GM19025 (cell line): ENCODE results near the gene EFCAB8.

Experiments used
- ATAC-seq: cut with Tn5 transposase; IDR thresholded peaks from one replicate; pipeline ENCODE4 v1.9.1; 2021; ENCODE audit warnings: mild to moderate bottlenecking, low read depth, moderate library complexity; ENCODE audit not compliant: unreplicated experiment

Gene EFCAB8

DNA sequence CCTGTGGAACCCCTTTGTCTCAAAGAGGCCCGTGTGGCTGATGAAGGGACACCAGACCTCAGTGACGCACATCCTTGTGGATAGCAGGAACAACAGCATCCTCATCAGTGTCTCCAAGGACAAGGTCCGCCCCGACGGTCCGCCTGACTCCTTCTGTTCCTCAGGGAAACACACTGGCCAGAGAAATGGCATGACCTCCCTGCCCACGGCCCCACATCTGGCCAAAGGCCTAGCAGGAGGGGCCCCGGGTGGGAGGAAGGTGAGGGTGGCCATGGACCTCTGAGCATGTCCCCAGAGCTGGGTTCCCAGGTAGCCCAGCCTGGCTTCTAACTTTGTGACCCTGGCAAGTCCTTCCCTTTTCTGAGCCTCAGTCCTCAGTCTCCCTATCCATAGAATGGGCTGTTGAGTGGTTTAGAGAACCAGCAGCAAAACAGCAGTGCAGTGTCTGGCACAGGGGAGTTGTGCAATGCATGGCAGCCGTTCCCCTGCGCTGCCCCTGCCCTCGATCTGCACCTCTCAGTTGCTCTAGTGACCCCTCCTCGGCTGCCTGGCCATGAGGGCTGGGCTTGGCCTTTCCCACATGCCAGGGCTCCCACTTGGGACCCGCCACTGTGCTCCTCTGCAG is 48.3 kb downstream of the EFCAB8 start:
- ATAC-seq, result no peak

GRCh38 chr20:32907886-32908285 is 49.2 kb downstream of the EFCAB8 start:
- no peak for ATAC-seq

GRCh38 chr20:32908334-32909292 is 49.9 kb downstream of the EFCAB8 start:
- ATAC-seq, result no peak

DNA sequence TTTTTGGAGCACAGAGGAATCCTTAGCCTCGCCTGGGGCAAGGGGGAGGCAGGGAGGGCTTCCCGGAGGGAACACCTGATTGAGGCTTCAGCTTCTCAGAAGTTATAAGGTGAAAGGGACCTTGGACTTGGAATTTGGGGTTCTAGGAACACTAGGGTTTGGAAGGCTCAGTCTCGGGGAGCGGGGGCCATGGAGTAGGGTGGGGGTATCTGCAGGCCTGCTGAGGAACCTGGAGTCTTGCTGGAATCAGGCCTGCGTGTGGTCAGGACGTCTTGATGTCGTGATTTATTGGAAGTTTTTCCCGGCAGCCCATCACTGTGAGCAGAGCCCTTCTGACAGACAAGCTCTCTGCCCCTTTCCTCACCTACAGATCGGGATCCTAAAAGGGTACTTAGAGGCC is 50.7 kb downstream of the EFCAB8 start:
- ATAC-seq, result no peak

- no peak for ATAC-seq
Observed at GRCh38 chr20:32909896-32910571, 51.3 kb downstream of the EFCAB8 start.

- ATAC-seq, result no peak
Observed at GRCh38 chr20:32911355-32911754, 52.6 kb downstream of the EFCAB8 start.

DNA sequence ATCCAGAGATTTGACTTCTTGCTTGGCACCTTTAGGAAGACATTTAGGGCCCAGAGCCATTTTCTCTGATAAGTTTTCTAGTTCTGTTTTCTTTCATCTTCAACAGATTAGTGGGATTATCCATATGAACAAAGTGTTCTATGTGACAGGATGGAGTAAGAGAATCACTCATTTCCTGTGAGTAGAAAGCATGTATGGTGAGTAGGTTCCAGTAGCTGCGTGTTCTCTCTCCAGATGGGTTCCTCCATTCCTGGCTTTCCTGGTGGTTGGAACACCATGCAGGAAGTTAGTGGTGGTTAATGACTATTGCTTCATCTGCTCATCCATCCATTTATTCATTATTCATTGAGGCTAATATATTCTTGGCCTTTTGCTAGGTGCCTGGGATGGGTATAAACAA is 54.0 kb downstream of the EFCAB8 start:
- ATAC-seq, result no peak

- no peak for ATAC-seq
Observed at GRCh38 chr20:32914031-32914430, 55.3 kb downstream of the EFCAB8 start.

DNA sequence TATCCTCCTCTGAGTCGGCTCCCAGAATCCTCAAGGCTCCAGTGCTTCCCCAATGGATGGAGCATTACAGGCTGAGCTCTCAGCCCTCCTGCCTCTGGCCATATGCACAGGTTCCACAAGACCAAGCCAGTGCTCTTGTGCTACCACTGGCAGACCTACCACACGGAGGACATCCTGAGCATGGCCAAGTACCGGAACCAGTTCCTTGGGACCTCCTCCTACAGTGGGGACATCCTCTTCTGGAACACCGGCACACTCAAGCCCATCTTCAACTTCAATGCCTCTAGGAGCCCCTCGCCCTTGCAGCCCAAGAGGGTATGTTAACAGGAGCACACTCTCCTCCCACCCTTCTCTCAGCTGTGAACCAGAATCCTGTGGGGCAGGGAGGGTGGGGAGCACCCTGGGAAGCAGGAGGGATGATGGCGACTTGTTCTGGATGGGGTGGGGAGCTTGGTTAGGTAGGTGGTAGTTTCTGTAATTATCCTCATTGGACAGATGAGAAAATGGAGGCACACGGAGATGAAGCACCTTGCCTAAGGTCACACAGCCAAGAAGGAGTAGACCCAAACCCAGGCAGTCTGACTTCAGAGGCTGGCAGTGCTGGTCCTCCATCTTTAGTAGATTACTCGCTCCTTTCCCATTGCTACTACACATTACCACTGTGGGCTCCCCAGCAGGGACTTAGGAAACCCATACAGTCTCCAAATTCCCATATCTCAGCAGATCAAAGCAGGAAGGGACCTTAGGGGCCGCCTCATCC is 58.6 kb downstream of the EFCAB8 start:
- ATAC-seq, result no peak

DNA sequence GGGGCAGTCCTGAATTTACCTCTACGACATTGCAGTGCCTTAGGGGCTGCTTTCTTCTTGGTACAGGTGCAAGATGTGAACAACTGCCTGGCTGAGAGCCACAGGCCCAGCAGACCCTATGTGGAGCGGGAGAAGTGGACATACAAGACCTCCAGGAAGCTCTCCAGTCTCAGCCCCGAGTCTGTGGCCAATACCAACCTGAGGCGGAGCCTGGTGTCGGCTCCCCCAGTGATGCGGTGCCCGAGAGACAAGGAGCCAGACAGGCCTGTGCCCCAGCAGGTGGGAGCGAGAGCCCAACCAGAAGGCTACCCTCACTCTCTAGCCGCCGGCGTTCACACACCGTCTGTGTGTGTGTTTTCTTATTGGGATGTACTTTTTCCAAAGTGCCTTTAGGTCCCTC is 59.6 kb downstream of the EFCAB8 start:
- no peak for ATAC-seq

- ATAC-seq, result no peak
Observed at GRCh38 chr20:32918751-32919150, 60.0 kb downstream of the EFCAB8 start.

DNA sequence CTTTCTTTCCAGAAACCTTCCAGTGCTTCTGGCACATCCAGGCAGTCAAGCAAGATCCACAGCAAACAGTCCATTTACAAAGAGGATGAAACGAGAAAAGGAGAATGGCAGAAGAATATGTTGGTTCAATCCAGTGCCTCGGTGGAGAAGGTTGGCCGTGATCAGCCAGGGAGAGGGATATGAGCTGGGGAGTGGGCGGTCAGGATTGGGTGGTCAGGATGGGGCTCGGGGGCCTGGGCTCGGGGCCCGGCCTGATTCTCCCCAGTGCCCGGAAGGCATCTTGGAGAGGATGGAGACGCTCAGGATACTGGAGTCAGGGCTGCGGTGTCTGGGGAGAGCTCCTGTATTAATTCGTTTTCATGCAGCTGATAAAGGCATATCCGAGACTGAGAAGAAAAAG is 61.3 kb downstream of the EFCAB8 start:
- ATAC-seq, result no peak

DNA sequence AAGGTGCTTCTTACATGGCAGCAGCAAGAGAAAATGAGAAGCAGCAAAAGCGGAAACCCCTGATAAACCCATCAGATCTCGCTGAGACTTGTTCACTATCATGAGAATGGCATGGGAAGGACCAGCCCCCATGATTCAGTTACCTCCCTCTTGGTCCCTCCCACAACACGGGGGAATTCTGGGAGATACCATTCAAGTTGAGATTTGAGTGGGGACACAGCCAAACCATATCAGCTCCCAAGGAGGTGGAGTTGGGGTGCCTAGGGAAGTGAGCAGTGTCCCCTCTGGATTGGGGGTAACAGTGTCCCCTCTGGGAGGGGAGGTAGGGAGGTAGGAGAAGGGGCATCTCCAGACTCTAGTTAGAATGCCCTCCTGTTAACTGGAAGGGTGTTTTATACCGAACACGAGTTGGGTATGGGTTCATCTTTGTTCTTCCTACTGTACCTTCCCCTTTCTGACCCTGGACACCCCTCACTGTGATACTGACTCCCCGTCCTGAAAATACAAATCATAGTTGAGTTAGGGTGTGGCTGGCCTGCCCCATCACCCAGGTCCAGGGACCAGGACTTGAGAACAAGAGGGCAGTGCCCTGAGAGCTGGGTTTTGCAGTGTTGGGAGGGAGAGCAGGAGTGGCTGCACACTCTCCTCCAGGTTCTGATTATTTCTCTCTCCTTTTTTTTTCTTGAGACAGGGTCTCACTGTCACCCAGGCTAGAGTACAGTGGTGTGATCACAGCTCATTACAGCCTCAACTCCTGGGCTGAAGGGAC is 62.0 kb downstream of the EFCAB8 start:
- ATAC-seq, result no peak

- no peak for ATAC-seq
Observed at GRCh38 chr20:32922466-32922865, 63.7 kb downstream of the EFCAB8 start.

- no peak for ATAC-seq
Observed at GRCh38 chr20:32924781-32925180, 66.1 kb downstream of the EFCAB8 start.

DNA sequence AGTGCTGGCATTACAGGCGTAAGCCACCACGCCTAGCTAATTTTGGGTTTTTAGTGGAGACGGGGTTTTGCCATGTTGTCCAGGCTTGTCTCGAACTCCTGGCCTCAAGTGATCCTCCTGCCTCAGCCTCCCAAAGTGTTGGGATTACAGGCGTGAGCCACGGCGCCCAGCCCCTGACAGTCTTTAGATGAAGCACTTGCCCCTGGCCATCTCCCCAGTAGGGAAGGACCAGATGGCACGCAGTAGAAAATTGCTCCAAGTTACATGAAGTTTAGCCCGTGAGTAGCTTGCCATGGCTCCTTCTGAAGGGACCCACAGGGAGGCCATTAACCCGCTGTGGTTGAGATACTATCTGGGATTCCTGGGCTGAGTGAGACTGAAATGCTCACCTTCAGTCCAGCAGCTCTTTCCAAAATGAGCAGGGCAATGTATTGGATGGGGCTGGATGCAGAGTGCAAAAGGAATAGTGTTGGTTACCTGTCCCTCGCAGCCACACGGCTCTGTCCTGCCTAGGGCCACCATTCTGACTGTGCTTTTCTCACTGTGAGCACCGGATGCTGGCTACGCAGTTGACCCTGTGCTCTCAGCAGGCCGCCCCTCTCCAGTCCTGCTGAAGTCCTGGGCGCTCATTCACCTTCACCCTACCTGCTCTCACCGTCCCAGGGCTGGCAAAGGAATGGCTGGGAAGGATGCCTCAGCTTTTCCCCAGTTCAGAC is 66.9 kb downstream of the EFCAB8 start:
- no peak for ATAC-seq

DNA sequence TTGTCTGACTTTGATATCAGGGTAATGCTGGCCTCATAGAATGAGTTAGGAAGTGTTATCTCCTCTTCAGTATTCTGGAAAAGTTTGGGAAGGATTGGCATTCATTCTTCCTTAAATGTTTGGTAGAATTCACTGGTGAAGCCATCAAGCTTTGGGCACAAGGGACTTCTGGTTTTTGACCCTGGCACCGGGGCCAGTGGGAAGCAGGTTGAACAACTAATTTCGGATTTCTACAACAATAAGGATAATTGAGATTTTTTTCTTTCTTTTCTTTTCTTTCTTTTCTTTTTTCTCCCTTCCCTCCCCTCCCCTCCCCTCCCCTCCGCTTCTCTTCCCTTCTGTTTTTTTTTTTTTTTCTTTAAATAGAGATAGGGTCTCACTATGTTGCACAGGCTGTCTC is 70.4 kb downstream of the EFCAB8 start:
- ATAC-seq, result no peak

DNA sequence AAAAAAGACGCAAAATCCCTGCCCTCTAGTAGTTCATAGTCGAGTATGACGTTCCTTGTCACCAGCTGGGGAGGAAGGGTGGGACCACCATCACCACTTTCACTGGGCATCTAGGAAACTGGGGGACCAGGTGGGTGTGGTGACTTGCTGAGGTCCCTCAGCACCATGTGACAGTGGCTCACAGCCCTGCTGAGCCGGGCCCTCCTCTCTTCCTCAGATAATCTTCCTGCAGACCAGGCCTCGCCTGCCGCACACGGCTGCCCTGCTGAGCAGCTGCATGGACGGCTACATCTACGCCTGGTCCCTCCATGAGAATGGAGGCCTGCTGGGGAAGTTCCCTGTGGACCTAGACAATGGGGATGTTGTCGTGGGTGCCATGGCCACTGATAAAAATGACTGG is 71.5 kb downstream of the EFCAB8 start:
- no peak for ATAC-seq

DNA sequence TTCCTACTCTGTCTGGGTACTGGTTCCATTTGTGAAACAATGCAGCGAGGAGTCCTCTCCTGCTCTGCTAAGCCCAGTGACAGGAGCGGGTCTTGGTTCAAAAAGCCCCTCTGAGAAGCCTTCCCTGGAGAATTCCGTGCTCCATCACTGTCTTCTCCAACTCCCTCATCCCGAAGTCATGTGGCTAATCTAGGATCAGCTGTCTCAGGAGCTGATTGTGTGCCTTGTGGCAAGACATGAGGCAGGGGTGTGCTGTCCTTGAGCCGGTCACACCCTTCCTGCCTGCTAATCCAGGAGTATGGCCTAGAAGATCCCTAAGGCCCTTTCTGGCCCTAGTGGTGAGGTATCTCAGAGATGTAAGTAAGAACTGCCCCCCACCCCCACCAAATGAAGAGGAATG is 72.0 kb downstream of the EFCAB8 start:
- no peak for ATAC-seq
